ENCODE measurements around the gene HNRNPA1L2. TPM values are rescaled to one million over a fixed set of nuclear protein-coding genes. Genes with fewer than 3 reads are reported as not detected.
A peak's percentile ranks its signal among the peaks of the same experiment; 100 is the strongest.

The HNRNPA1L2 gene
- total RNA-seq, 1 donor from 2014 or later: 3.2 TPM

DNA sequence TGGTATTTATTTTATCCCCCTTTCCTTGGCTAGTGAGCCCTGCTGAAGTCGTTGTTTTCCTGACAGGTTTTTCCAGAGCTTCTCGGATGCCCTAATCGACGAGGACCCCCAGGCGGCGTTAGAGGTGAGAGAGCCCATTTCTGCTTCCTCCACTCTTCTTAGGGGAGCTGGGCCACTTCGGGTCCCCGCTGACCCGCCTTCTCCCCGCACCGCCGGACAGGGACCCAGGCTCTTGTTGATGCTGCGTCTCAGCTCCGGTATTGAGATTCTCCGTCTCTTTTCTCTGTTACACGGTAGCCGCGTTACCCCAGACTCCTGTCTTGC is 10.7 kb downstream of the HNRNPA1L2 start:
- intact Hi-C loops (cut with DNase I): no loop called here
- peak overlapping the region; percentile 75 to 77 for H3K4me3 ChIP-seq
- peak in 1 of 2 donors; percentile 88 for DNase-seq (ENCODE audit: extremely low spot score in 2 of 2)
- H3K36me3 ChIP-seq: peaks cover 0 to 5% of the 10 kb centered on the region in 2 donors
- H3K4me1 ChIP-seq: peaks cover 51% of the 10 kb centered on the region
- H3K9me3 ChIP-seq: no peaks in the 10 kb centered on the region
- peak overlapping the region; percentile 90 for H3K27ac ChIP-seq
- TF ChIP-seq, protein P1, sequence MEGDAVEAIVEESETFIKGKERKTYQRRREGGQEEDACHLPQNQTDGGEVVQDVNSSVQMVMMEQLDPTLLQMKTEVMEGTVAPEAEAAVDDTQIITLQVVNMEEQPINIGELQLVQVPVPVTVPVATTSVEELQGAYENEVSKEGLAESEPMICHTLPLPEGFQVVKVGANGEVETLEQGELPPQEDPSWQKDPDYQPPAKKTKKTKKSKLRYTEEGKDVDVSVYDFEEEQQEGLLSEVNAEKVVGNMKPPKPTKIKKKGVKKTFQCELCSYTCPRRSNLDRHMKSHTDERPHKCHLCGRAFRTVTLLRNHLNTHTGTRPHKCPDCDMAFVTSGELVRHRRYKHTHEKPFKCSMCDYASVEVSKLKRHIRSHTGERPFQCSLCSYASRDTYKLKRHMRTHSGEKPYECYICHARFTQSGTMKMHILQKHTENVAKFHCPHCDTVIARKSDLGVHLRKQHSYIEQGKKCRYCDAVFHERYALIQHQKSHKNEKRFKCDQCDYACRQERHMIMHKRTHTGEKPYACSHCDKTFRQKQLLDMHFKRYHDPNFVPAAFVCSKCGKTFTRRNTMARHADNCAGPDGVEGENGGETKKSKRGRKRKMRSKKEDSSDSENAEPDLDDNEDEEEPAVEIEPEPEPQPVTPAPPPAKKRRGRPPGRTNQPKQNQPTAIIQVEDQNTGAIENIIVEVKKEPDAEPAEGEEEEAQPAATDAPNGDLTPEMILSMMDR (IDR thresholded peaks at IDR 0.05): no peak
- no peak for TF ChIP-seq POLR2A (IDR thresholded peaks at IDR 0.05)
- no peak for TF ChIP-seq POLR2AphosphoS5 (IDR thresholded peaks at IDR 0.05; ENCODE audit: insufficient read depth in 1 of 2, low read depth in 1 of 2)
- no peaks in the 10 kb centered on the region for H3K27me3 ChIP-seq

DNA sequence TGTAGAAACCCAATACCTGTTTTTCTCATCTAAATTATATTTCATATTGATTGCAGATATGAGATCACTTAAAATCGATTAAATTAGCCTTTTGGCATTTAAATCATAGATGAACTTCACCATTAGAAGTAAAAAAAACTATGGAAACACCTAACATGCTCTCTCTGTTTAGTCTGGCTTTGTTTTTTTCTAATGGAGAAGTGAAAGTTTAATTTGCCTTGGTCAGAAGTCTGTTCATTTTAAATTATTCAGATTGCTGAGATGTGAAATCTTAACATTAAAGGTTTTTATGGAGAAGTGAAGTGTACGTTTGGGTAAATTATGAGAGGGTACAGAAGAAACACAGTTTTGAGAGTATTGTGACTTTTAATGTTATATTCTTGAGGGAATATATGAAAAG is 17.1 kb downstream of the HNRNPA1L2 start:
- no peak for DNase-seq (ENCODE audit: extremely low spot score in 2 of 2)
- H3K4me1 ChIP-seq: peaks cover 30% of the 10 kb centered on the region
- H3K27me3 ChIP-seq: no peaks in the 10 kb centered on the region
- no peaks in the 10 kb centered on the region for H3K9me3 ChIP-seq
- intact Hi-C loops (cut with DNase I): no loop called here
- no peak overlapping the region for H3K4me3 ChIP-seq
- H3K36me3 ChIP-seq: peaks cover 0 to 40% of the 10 kb centered on the region in 2 donors
- TF ChIP-seq POLR2A (IDR thresholded peaks at IDR 0.05) (no peak), POLR2AphosphoS5 (IDR thresholded peaks at IDR 0.05; ENCODE audit: insufficient read depth in 1 of 2, low read depth in 1 of 2) (no peak)
- TF ChIP-seq, protein P1 (IDR thresholded peaks at IDR 0.05): no peak
- H3K27ac ChIP-seq: no peak overlapping the region

DNA sequence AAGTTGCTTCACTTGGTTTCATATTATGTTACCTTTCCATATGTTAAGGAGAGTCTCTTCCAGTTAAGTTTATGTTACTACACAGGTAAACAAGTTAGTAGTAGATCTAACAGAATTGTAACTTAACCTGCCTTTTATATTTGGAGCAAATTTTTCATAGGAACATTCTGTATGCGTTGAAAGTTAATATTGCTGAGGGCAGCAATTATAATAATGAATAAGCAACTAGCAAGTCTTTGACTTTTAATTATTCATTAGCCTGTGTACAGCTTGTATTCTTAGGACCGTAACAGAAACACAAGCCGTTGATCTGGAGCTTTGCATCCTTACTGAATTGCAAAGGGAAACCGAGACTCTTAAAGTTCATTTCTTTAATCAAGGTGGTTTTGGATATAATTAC is 22.0 kb downstream of the HNRNPA1L2 start:
- TF ChIP-seq POLR2AphosphoS5 (IDR thresholded peaks at IDR 0.05; ENCODE audit: insufficient read depth in 1 of 2, low read depth in 1 of 2) (no peak), POLR2A (IDR thresholded peaks at IDR 0.05) (no peak)
- TF ChIP-seq, protein P1 (IDR thresholded peaks at IDR 0.05): no peak
- Histone ChIP-seq H3K4me1 (no peaks in the 10 kb centered on the region), H3K27me3 (no peaks in the 10 kb centered on the region), H3K9me3 (no peaks in the 10 kb centered on the region), H3K4me3 (no peak overlapping the region), H3K36me3 (peaks cover 0 to 66% of the 10 kb centered on the region in 2 donors), H3K27ac (no peak overlapping the region)
- intact Hi-C loops (cut with DNase I): no loop called here
- no peak for DNase-seq (ENCODE audit: extremely low spot score in 2 of 2)

DNA sequence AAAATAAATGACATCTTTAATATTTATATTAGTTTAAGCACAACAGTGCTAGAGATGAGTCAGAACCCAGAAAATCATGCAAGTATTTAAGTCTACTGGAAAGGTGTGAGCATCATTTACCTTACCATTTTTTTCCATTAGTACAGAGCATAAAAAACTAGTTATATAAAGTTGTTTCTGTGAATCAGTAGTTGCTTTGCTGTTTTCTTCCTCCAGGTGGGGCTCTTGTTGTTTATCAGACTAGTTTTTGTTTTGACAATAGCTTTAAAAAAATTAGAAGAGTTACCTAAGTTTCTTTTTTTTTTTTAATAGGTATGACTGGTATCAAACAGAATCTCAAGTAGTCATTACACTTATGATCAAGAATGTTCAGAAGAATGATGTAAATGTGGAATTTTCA is 23.1 kb downstream of the HNRNPA1L2 start:
- peaks cover 0 to 62% of the 10 kb centered on the region in 2 donors for H3K36me3 ChIP-seq
- H3K27me3 ChIP-seq: no peaks in the 10 kb centered on the region
- DNase-seq (ENCODE audit: extremely low spot score in 2 of 2): no peak
- no peak overlapping the region for H3K4me3 ChIP-seq
- no peaks in the 10 kb centered on the region for H3K4me1 ChIP-seq
- intact Hi-C loops (cut with DNase I): no loop called here
- H3K27ac ChIP-seq: no peak overlapping the region
- no peaks in the 10 kb centered on the region for H3K9me3 ChIP-seq
- TF ChIP-seq POLR2A (IDR thresholded peaks at IDR 0.05): no peak
- TF ChIP-seq, protein P1 (IDR thresholded peaks at IDR 0.05): peak in 2 of 3 experiments; percentile 13 to 17

DNA sequence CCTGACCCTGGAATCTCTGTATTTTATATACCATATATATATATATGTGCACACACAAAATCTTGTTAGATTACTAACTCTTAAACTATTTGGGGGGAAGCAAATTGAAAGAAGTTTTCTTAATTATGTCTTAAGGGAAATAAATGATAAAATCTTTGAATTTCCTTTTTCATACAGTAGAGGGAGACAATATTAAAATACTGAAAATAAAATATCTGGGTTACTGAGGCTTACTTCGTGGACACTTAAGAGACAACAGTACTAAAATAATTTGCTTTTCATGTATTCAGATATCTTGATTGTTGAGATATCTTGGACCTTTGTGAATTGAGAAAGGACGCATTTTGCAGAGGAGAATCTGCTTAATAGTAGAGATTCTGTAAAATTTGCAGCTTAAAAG is 27.4 kb downstream of the HNRNPA1L2 start:
- peaks cover 0 to 26% of the 10 kb centered on the region in 2 donors for H3K36me3 ChIP-seq
- TF ChIP-seq POLR2A (IDR thresholded peaks at IDR 0.05) (no peak), POLR2AphosphoS5 (IDR thresholded peaks at IDR 0.05; ENCODE audit: insufficient read depth in 1 of 2, low read depth in 1 of 2) (no peak)
- TF ChIP-seq, protein P1 (IDR thresholded peaks at IDR 0.05): no peak

More for the DNA sequence above, 27.4 kb downstream of the HNRNPA1L2 start:
- intact Hi-C loops (cut with DNase I): no loop called here
- Histone ChIP-seq H3K27ac (no peak overlapping the region), H3K4me3 (no peak overlapping the region), H3K27me3 (no peaks in the 10 kb centered on the region), H3K9me3 (no peaks in the 10 kb centered on the region), H3K4me1 (no peaks in the 10 kb centered on the region)
- DNase-seq (ENCODE audit: extremely low spot score in 2 of 2): no peak

Data from vagina (tissue), 2 donors.